HCT116 (cell line): ENCODE data around the gene ARHGEF10L. TPM values are rescaled to one million over a fixed set of nuclear protein-coding genes. Genes with fewer than 3 reads are reported as not detected.
A peak's percentile ranks its signal among the peaks of the same experiment; 100 is the strongest.

Source experiments
- ATAC-seq: fragments of 200-7000 bp; cut with Tn5 transposase; 2 replicates; pipeline ENCODE4 v1.9.1; 2020; ENCODE audit warnings: mild to moderate bottlenecking, moderate library complexity
- BruUV-seq: library from RNA; stranded (reverse); fragments of 400-500 nt; replicated peaks from 2 replicates; lab custom pipeline; 2021; lab: Mats Ljungman, UMichigan
- CTCF ChIA-PET: fragments of 300-600 bp; sonication (Branson Sonifier 250); formaldehyde crosslinking; loops from one replicate; lab custom pipeline; 2021; ENCODE audit warnings: antibody characterized with exemption; lab: Charles Lee
- POLR2A ChIA-PET: fragments of 300-600, 350-600 bp; sonication (Branson Sonifier 250); formaldehyde crosslinking; loops from one replicate; lab custom pipeline; 2021; ENCODE audit warnings: antibody characterized with exemption; lab: Charles Lee
- RAD21 ChIA-PET, 2 experiments: fragments of 300-600 bp; sonication (Branson Sonifier 250); formaldehyde crosslinking; loops; one replicate each; lab custom pipeline; 2023; ENCODE audit warnings: low total read pairs in 2 of 2; ENCODE audit not compliant: uncharacterized antibody in 2 of 2, unreplicated experiment in 2 of 2, low non-redundant PET in 1 of 2; lab: Charles Lee
- DNase-seq: peaks from one replicate; pipeline ENCODE4 v3.0.0-alpha.2; 2010; ENCODE audit warnings: low read depth, low spot score
- H2AFZ ChIP-seq: fragments of 200-600 bp; shearing (Covaris generic), sonication (generic); 2 replicates; pipeline ENCODE4 v1.6.1; 2017; ENCODE audit warnings: low read depth, mixed run types, mixed read lengths, antibody characterized with exemption, low read length; ENCODE audit not compliant: poor library complexity, severe bottlenecking
- H3K27ac ChIP-seq: 2 replicates; pipeline ENCODE4 v1.5.1; 2012; ENCODE audit warnings: low read depth, low read length
- H3K27me3 ChIP-seq: fragments of 200-600 bp; sonication (generic); 2 replicates; pipeline ENCODE4 v1.6.1; 2016; ENCODE audit warnings: mixed run types, low read length, mixed read lengths; ENCODE audit not compliant: insufficient read depth
- H3K36me3 ChIP-seq, 2 experiments: fragments of 200-500 bp in 1 of 2; fragments of 200-600 bp in 1 of 2; sonication (Bioruptor generic) in 1 of 2; sonication (generic) in 1 of 2; 2 replicates each; pipeline versions ENCODE4 v1.5.1 to v1.6.1; 2014 to 2016; ENCODE audit warnings: low read length in 2 of 2, inconsistent platforms in 1 of 2, mixed read lengths in 1 of 2, mixed run types in 1 of 2; ENCODE audit not compliant: insufficient read depth in 2 of 2, control insufficient read depth in 1 of 2
- H3K4me1 ChIP-seq, 2 experiments: fragments of 200-600 bp in 1 of 2; sonication (generic) in 1 of 2; 2 replicates each; pipeline versions ENCODE4 v1.5.1 to v1.6.1; 2012 to 2017; ENCODE audit warnings: low read length in 2 of 2, inconsistent platforms in 1 of 2, mild to moderate bottlenecking in 1 of 2, mixed read lengths in 1 of 2, mixed run types in 1 of 2, moderate library complexity in 1 of 2; ENCODE audit not compliant: insufficient read depth in 2 of 2, control insufficient read depth in 1 of 2
- H3K4me2 ChIP-seq: fragments of 200-600 bp; sonication (generic); 2 replicates; pipeline ENCODE4 v1.6.1; 2017; ENCODE audit warnings: mixed run types, low read length, mixed read lengths
- H3K4me3 ChIP-seq, 2 experiments: fragments of 200-600 bp in 1 of 2; sonication (generic) in 1 of 2; replicated peaks in 1 of 2; 2 replicates each; pipeline ENCODE4 v1.5.1; 2011 to 2016; ENCODE audit warnings: low read length in 2 of 2, control low read depth in 1 of 2, low read depth in 1 of 2, mild to moderate bottlenecking in 1 of 2, mixed read lengths in 1 of 2, mixed run types in 1 of 2
- H3K79me2 ChIP-seq: fragments of 200-600 bp; sonication (generic); 2 replicates; pipeline ENCODE4 v1.6.1; 2017; ENCODE audit warnings: mild to moderate bottlenecking, mixed run types, low read length, moderate library complexity, mixed read lengths; ENCODE audit not compliant: insufficient read depth
- H3K9ac ChIP-seq: fragments of 200-600 bp; sonication (generic); 2 replicates; pipeline ENCODE4 v1.6.1; 2016; ENCODE audit warnings: low read length, mixed read lengths
- H3K9me2 ChIP-seq: fragments of 200-600 bp; sonication (generic), shearing (Covaris generic); 2 replicates; pipeline ENCODE4 v1.6.1; 2017; ENCODE audit warnings: mixed run types, mild to moderate bottlenecking, moderate library complexity; ENCODE audit not compliant: insufficient read depth
- H3K9me3 ChIP-seq, 2 experiments: fragments of 200-500 bp in 1 of 2; fragments of 200-600 bp in 1 of 2; sonication (Bioruptor generic) in 1 of 2; sonication (generic) in 1 of 2; 2 replicates each; pipeline ENCODE4 v1.6.1; 2014 to 2017; ENCODE audit warnings: low read length in 2 of 2, mixed read lengths in 2 of 2, inconsistent platforms in 1 of 2, low read depth in 1 of 2, mild to moderate bottlenecking in 1 of 2, mixed run types in 1 of 2, moderate library complexity in 1 of 2; ENCODE audit not compliant: control insufficient read depth in 1 of 2, insufficient read depth in 1 of 2
- H4K20me1 ChIP-seq: fragments of 200-600 bp; sonication (generic), shearing (Covaris generic); 2 replicates; pipeline ENCODE4 v1.6.1; 2017; ENCODE audit warnings: mixed run types, mild to moderate bottlenecking, moderate library complexity; ENCODE audit not compliant: insufficient read depth
- CTCF ChIP-seq, 3 experiments: fragments of 200-600 bp in 1 of 3; sonication (generic) in 1 of 3; IDR thresholded peaks in 2 of 3; conservative IDR thresholded peaks in 1 of 3; 2 replicates each; pipeline ENCODE4 v1.5.1; 2012 to 2017; ENCODE audit warnings: low read depth in 2 of 3, low read length in 2 of 3, antibody characterized with exemption in 1 of 3, borderline replicate concordance in 1 of 3, control low read depth in 1 of 3, mild to moderate bottlenecking in 1 of 3, mixed read lengths in 1 of 3, mixed run types in 1 of 3, moderate library complexity in 1 of 3; ENCODE audit not compliant: insufficient read depth in 1 of 3
- JUND ChIP-seq: IDR thresholded peaks from 2 replicates; pipeline ENCODE4 v1.6.1; 2012
- RAD21 ChIP-seq: IDR thresholded peaks from 2 replicates; pipeline ENCODE4 v1.6.1; 2012; ENCODE audit warnings: low read depth, mild to moderate bottlenecking
- SIN3A ChIP-seq: IDR thresholded peaks from 2 replicates; pipeline ENCODE4 v1.6.1; 2012; ENCODE audit warnings: low read depth
- SRF ChIP-seq: IDR thresholded peaks from 2 replicates; pipeline ENCODE4 v1.6.1; 2012; ENCODE audit warnings: low read depth
- YY1 ChIP-seq: IDR thresholded peaks from 2 replicates; pipeline ENCODE4 v1.6.1; 2011; ENCODE audit warnings: low read length, low read depth, moderate library complexity, mild to moderate bottlenecking; ENCODE audit not compliant: insufficient replicate concordance; ENCODE audit errors: extremely low read depth
- intact Hi-C: fragments of 100-400 bp; cut with micrococcal nuclease; formaldehyde crosslinking; loops from 2 replicates; pipeline ENCODE4 v1.10.0; 2022
- total RNA-seq: library from RNA; stranded (reverse); gene quantifications from one replicate; pipeline ENCODE4 v1.2.1, GENCODE V29; 2021; ENCODE audit not compliant: unreplicated experiment
- TF ChIP-seq, protein P1 (sequence below): IDR thresholded peaks from 2 replicates; pipeline ENCODE4 v1.6.1; 2011; ENCODE audit warnings: mild to moderate bottlenecking, low read length, moderate library complexity; ENCODE audit not compliant: insufficient replicate concordance; ENCODE audit errors: extremely low read depth
- TF ChIP-seq, protein P2 (sequence below): IDR thresholded peaks from 2 replicates; pipeline ENCODE4 v1.6.1; 2012

Gene ARHGEF10L
- total RNA-seq, 1 experiment from 2014 or later: 14.7 TPM

GRCh38 chr1:17653728-17654351 lies 114.3 kb downstream of the ARHGEF10L start:
- TF ChIP-seq SRF (no peak), YY1 (no peak), RAD21 (peak; percentile 67), SIN3A (no peak), JUND (no peak), CTCF (IDR thresholded peaks at IDR 0.05 in 2 of 3, conservative IDR thresholded peaks at IDR 0.05 in 1 of 3; ENCODE audit: borderline replicate concordance in 1 of 3, insufficient read depth in 1 of 3, low read depth in 2 of 3, low read length in 2 of 3) (peak; percentile 53 to 81 (median 76); a peak in 5 of 6 replicates)
- TF ChIP-seq, protein P1, sequence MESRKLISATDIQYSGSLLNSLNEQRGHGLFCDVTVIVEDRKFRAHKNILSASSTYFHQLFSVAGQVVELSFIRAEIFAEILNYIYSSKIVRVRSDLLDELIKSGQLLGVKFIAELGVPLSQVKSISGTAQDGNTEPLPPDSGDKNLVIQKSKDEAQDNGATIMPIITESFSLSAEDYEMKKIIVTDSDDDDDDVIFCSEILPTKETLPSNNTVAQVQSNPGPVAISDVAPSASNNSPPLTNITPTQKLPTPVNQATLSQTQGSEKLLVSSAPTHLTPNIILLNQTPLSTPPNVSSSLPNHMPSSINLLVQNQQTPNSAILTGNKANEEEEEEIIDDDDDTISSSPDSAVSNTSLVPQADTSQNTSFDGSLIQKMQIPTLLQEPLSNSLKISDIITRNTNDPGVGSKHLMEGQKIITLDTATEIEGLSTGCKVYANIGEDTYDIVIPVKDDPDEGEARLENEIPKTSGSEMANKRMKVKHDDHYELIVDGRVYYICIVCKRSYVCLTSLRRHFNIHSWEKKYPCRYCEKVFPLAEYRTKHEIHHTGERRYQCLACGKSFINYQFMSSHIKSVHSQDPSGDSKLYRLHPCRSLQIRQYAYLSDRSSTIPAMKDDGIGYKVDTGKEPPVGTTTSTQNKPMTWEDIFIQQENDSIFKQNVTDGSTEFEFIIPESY: no peak
- TF ChIP-seq, protein P2, sequence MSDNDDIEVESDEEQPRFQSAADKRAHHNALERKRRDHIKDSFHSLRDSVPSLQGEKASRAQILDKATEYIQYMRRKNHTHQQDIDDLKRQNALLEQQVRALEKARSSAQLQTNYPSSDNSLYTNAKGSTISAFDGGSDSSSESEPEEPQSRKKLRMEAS: no peak
- ChIA-PET POLR2A (no interaction called here), CTCF (interaction anchor here (1.4 to 2.1 kb wide), 3 partner anchors 159 to 927 kb away, joined by 3 to 7 read pairs (median 6); no protein-coding TSS in a partner anchor), RAD21 (no interaction called here)
- BruUV-seq: no TSS peak
- Histone ChIP-seq H3K9me2 (no peaks in the 10 kb centered on the region), H2AFZ (no peak overlapping the region), H3K79me2 (no peaks in the 10 kb centered on the region), H3K9ac (no peak overlapping the region), H3K27me3 (no peaks in the 10 kb centered on the region), H3K4me3 (no peak overlapping the region), H4K20me1 (no peaks in the 10 kb centered on the region), H3K27ac (no peak overlapping the region), H3K9me3 (no peaks in the 10 kb centered on the region), H3K4me1 (no peaks in the 10 kb centered on the region), H3K36me3 (no peaks in the 10 kb centered on the region), H3K4me2 (no peak overlapping the region)
- intact Hi-C loops: loop anchor here (2.0 kb wide), 1 partner anchor 927 kb away; no protein-coding TSS in a partner anchor
- ATAC-seq (peak; percentile 94), DNase-seq (no peak)
